G401 (cell line): ENCODE data around the gene HEMK1. TPM values are rescaled to one million over a fixed set of nuclear protein-coding genes. Genes with fewer than 3 reads are reported as not detected.

ENCODE experiments used
- DNase-seq: peaks from one replicate; pipeline ENCODE4 v3.0.0-alpha.2; 2015; ENCODE audit warnings: low spot score
- in situ Hi-C: cut with HindIII; loops from 2 replicates; pipeline ENCODE4 v1.10.0; 2016; ENCODE audit warnings: low sequenced_read_pairs, mixed read lengths
- total RNA-seq: library from RNA; depleted of rRNA; stranded (reverse); fragments of >200 nt; shearing (Covaris generic); gene quantifications from 2 replicates; pipeline ENCODE4 v1.2.3, GENCODE V29; 2014

The HEMK1 gene
- total RNA-seq, 1 experiment from 2014 or later, result 3.4 TPM

GRCh38 chr3:50622881-50623280 is 53.6 kb downstream of the HEMK1 start:
- in situ Hi-C loops, result loop anchor here (25.0 kb wide), 1 partner anchor 764 kb away; the partner anchor contains the start of genes MANF and RBM15B
- DNase-seq, result no peak

GRCh38 chr3:50623840-50624474 is 54.6 kb downstream of the HEMK1 start:
- DNase-seq, result no peak
- in situ Hi-C loops, result loop anchor here (25.0 kb wide), 1 partner anchor 763 kb away; the partner anchor contains the start of genes MANF and RBM15B

GRCh38 chr3:50624634-50625033 is 55.3 kb downstream of the HEMK1 start:
- in situ Hi-C loops, result loop anchor here (25.0 kb wide), 1 partner anchor 763 kb away; the partner anchor contains the start of genes MANF and RBM15B
- no peak for DNase-seq

- in situ Hi-C loops, result no loop called here
- no peak for DNase-seq
Observed at GRCh38 chr3:50625231-50626182, 56.2 kb downstream of the HEMK1 start.

- in situ Hi-C loops, result no loop called here
Observed at GRCh38 chr3:50626401-50626800, 57.1 kb downstream of the HEMK1 start.

GRCh38 chr3:50627407-50628051 is 58.2 kb downstream of the HEMK1 start:
- in situ Hi-C loops, result no loop called here
- no peak for DNase-seq

More at GRCh38 chr3:50626401-50626800, 57.1 kb downstream of the HEMK1 start:
- DNase-seq, result no peak

GRCh38 chr3:50628601-50629000 is 59.3 kb downstream of the HEMK1 start:
- no peak for DNase-seq
- in situ Hi-C loops, result no loop called here

GRCh38 chr3:50630394-50630793 is 61.1 kb downstream of the HEMK1 start:
- no peak for DNase-seq

GRCh38 chr3:50630877-50631276 is 61.6 kb downstream of the HEMK1 start:
- in situ Hi-C loops, result no loop called here
- DNase-seq, result no peak

More at GRCh38 chr3:50630394-50630793, 61.1 kb downstream of the HEMK1 start:
- in situ Hi-C loops, result no loop called here

GRCh38 chr3:50632450-50632849 is 63.1 kb downstream of the HEMK1 start:
- in situ Hi-C loops, result no loop called here
- no peak for DNase-seq

GRCh38 chr3:50633230-50633790 is 64.0 kb downstream of the HEMK1 start:
- DNase-seq, result no peak
- in situ Hi-C loops, result no loop called here

GRCh38 chr3:50635066-50635465 is 65.7 kb downstream of the HEMK1 start:
- DNase-seq, result no peak
- in situ Hi-C loops, result no loop called here

GRCh38 chr3:50637011-50637410 is 67.7 kb downstream of the HEMK1 start:
- in situ Hi-C loops, result no loop called here
- no peak for DNase-seq

- in situ Hi-C loops, result no loop called here
- DNase-seq, result no peak
Observed at GRCh38 chr3:50637945-50638344, 68.6 kb downstream of the HEMK1 start.

- no peak for DNase-seq
- in situ Hi-C loops, result no loop called here
Observed at GRCh38 chr3:50639055-50639494, 69.8 kb downstream of the HEMK1 start.

- in situ Hi-C loops, result no loop called here
- no peak for DNase-seq
Observed at GRCh38 chr3:50642382-50642781, 73.1 kb downstream of the HEMK1 start.

- no peak for DNase-seq
- in situ Hi-C loops, result no loop called here
Observed at GRCh38 chr3:50644561-50644960, 75.2 kb downstream of the HEMK1 start.

- in situ Hi-C loops, result no loop called here
- no peak for DNase-seq
Observed at GRCh38 chr3:50645378-50645777, 76.1 kb downstream of the HEMK1 start.
